GM23338 (cell line): ENCODE measurements around the gene HOXB3.
A peak's percentile ranks its signal among the peaks of the same experiment; 100 is the strongest.

ENCODE experiments used
- EZH2 ChIP-seq: fragments of 200-600 bp; sonication (generic); IDR thresholded peaks from one replicate; pipeline ENCODE4 v1.8.0; 2017; ENCODE audit warnings: antibody characterized with exemption, mild to moderate bottlenecking, low read depth; ENCODE audit not compliant: unreplicated experiment
- POLR2AphosphoS5 ChIP-seq: IDR thresholded peaks from 2 replicates; pipeline ENCODE4 v1.6.1; 2016; ENCODE audit warnings: antibody characterized with exemption, low read depth
- TF ChIP-seq, protein P1 (sequence below), 2 experiments: fragments of 200-600 bp in 1 of 2; sonication (generic) in 1 of 2; conservative IDR thresholded peaks; 2 replicates each; pipeline versions ENCODE4 v1.5.1 to v1.6.1; 2016 to 2017; ENCODE audit warnings: antibody characterized with exemption in 2 of 2, low read depth in 2 of 2, mild to moderate bottlenecking in 2 of 2, moderate library complexity in 1 of 2
- TF ChIP-seq, protein P2 (sequence below): IDR thresholded peaks from one replicate; pipeline ENCODE4 v1.6.1; 2018; ENCODE audit warnings: antibody characterized with exemption; ENCODE audit not compliant: unreplicated experiment

DNA sequence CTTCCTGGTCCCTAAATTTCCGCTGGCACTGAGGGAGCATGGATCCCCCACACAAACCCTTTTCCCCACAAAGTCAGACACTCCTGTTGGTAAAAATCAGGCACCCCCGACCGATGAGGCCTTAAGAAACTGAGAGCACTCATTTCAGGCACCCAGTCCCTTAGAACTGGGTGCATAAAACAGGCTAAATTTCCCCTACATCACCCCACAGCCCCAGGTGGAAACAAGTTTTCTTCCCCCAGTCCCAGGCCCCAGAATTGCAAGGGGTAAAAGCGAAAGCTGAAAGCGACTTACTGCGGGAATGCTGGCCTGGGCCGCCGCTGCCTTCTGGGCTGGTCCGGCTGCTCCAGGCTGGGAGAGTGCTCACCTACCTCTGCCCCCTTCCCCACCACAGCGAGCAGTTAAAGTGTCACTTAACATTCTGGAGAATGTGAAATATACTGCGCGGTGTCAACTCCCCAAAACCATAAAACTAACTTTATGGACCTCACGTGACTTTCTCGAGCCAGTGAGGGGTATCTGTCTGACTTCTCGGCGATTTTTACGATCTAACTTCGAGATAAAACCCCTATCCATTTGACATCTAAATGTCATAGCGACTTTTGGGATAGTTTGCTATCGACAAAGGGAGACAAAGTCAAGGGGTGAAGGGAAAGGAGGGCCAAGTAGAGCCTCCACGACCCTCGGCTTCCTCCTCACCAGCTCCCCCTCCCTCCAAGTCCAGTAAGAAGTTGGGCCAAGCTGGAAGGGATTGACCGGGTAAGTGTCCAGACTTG, at the start of gene HOXB3:
- TF ChIP-seq, protein P1, sequence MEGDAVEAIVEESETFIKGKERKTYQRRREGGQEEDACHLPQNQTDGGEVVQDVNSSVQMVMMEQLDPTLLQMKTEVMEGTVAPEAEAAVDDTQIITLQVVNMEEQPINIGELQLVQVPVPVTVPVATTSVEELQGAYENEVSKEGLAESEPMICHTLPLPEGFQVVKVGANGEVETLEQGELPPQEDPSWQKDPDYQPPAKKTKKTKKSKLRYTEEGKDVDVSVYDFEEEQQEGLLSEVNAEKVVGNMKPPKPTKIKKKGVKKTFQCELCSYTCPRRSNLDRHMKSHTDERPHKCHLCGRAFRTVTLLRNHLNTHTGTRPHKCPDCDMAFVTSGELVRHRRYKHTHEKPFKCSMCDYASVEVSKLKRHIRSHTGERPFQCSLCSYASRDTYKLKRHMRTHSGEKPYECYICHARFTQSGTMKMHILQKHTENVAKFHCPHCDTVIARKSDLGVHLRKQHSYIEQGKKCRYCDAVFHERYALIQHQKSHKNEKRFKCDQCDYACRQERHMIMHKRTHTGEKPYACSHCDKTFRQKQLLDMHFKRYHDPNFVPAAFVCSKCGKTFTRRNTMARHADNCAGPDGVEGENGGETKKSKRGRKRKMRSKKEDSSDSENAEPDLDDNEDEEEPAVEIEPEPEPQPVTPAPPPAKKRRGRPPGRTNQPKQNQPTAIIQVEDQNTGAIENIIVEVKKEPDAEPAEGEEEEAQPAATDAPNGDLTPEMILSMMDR (conservative IDR thresholded peaks at IDR 0.05; ENCODE audit: low read depth in 2 of 2), result no peak
- TF ChIP-seq POLR2AphosphoS5, result no peak
- TF ChIP-seq, protein P2, sequence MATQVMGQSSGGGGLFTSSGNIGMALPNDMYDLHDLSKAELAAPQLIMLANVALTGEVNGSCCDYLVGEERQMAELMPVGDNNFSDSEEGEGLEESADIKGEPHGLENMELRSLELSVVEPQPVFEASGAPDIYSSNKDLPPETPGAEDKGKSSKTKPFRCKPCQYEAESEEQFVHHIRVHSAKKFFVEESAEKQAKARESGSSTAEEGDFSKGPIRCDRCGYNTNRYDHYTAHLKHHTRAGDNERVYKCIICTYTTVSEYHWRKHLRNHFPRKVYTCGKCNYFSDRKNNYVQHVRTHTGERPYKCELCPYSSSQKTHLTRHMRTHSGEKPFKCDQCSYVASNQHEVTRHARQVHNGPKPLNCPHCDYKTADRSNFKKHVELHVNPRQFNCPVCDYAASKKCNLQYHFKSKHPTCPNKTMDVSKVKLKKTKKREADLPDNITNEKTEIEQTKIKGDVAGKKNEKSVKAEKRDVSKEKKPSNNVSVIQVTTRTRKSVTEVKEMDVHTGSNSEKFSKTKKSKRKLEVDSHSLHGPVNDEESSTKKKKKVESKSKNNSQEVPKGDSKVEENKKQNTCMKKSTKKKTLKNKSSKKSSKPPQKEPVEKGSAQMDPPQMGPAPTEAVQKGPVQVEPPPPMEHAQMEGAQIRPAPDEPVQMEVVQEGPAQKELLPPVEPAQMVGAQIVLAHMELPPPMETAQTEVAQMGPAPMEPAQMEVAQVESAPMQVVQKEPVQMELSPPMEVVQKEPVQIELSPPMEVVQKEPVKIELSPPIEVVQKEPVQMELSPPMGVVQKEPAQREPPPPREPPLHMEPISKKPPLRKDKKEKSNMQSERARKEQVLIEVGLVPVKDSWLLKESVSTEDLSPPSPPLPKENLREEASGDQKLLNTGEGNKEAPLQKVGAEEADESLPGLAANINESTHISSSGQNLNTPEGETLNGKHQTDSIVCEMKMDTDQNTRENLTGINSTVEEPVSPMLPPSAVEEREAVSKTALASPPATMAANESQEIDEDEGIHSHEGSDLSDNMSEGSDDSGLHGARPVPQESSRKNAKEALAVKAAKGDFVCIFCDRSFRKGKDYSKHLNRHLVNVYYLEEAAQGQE, result no peak
- peak; percentile 90 for TF ChIP-seq EZH2
